ENCODE data around the gene SPX.

Gene SPX

DNA sequence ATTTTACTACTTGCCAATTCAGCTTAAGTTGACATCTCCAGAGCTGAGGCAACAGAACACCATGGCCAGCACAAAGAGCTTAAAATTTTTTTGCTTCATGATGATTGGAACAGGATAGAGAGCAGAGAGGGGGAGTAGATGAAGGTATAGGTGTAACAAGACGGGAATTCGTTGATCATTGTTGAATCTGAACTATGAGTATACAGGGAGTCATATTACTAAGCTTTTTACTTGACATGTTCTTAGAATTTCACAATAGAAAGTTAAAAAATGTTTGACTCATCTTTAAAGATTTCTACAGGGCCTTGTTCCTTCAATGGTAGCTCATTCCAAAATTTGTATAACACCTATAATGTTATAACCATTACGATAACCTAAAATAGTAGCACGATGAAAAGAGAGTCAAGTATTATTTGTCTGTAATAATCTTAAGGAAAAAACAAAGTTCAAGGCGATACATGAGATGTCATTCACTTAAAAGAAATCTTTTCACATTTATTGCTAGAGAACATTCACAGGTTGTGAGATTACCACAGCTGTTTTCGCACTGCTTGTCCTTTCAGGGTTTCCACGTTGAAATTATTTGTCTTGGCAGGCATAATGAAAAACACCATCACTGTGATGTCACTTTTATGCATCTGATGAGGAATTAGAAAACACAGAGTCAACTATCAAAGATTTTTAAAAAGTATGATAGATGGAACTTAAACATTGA is 33.9 kb downstream of the SPX start:
- no peak overlapping the region for H3K4me3 ChIP-seq (ENCODE audit: low read depth, low read length)
- TF ChIP-seq, protein P1, sequence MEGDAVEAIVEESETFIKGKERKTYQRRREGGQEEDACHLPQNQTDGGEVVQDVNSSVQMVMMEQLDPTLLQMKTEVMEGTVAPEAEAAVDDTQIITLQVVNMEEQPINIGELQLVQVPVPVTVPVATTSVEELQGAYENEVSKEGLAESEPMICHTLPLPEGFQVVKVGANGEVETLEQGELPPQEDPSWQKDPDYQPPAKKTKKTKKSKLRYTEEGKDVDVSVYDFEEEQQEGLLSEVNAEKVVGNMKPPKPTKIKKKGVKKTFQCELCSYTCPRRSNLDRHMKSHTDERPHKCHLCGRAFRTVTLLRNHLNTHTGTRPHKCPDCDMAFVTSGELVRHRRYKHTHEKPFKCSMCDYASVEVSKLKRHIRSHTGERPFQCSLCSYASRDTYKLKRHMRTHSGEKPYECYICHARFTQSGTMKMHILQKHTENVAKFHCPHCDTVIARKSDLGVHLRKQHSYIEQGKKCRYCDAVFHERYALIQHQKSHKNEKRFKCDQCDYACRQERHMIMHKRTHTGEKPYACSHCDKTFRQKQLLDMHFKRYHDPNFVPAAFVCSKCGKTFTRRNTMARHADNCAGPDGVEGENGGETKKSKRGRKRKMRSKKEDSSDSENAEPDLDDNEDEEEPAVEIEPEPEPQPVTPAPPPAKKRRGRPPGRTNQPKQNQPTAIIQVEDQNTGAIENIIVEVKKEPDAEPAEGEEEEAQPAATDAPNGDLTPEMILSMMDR (IDR thresholded peaks at IDR 0.05; ENCODE audit: borderline replicate concordance, insufficient read depth, low read depth, low read length), result no peak

DNA sequence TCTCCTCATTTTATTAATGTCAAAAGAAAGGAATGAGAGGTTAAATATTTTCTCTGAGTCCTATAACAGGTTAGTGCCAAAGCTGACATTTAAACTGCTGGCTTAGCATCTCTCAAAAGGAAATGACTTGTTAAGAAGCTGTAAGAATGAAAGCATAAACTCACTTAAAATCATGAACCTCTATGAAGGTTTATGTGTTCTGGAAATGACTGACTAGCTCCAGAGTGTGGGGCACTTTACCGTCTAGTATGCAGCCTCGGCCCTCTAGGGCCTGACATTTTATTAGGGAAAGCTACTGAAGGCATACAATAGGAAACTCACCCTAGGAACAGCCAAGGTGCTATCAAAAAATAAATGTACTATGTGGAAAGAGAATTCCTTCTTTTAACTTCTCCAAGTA is 35.1 kb downstream of the SPX start:
- TF ChIP-seq, protein P1 (IDR thresholded peaks at IDR 0.05; ENCODE audit: borderline replicate concordance, insufficient read depth, low read depth, low read length), result no peak
- H3K4me3 ChIP-seq (ENCODE audit: low read depth, low read length), result no peak overlapping the region

DNA sequence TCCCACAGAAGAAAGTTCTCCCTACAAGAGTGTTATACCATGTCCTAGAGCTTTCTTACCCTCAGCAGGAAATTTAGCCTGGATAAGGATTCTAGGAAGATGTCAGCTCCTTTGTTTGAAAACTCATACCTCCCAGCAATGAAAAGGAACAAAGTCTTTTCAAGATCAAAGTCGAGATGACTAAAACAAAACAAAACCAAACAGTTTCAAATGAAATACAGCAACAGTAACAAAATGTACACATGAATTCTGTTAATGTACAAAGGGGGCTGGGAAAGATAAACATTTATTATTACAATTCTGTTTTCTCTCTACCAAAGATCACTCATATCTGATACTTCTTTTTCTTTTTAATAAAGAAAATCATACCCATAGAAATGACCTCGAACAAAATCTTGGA is 36.8 kb downstream of the SPX start:
- TF ChIP-seq, protein P1 (IDR thresholded peaks at IDR 0.05; ENCODE audit: borderline replicate concordance, insufficient read depth, low read depth, low read length), result no peak
- H3K4me3 ChIP-seq (ENCODE audit: low read depth, low read length), result no peak overlapping the region

DNA sequence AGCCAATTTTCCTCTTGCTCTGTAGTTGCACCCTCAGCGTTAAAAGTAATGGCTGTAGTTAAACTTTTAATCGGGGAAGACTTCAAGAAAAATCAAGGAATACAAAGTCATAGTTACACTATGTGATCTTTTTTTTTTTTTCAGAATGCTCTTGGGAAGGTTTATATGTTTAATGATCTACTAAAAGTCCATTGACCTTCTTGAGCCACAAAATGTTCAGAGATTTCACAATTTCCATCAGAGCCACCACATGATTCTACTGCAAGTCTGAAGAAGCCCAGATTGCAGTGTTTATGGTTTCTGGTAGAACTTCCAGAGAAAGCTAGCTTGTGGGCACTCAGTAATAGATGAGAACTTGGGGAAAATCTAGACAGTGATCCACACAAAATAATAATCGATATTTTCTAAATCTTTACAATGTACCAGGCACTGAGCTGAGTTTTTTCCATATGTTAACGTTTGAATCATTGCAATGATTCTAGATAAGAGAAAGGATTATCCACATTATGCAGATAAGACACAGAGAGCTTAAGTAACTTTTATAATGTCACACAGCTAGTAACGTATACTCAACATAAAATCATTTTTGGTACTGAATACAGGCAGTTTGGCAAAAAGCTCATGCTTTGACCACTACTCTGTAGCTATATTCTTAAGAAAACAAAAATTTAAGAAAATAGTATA is 40.3 kb downstream of the SPX start:
- H3K4me3 ChIP-seq (ENCODE audit: low read depth, low read length), result no peak overlapping the region
- TF ChIP-seq, protein P1 (IDR thresholded peaks at IDR 0.05; ENCODE audit: borderline replicate concordance, insufficient read depth, low read depth, low read length), result no peak

DNA sequence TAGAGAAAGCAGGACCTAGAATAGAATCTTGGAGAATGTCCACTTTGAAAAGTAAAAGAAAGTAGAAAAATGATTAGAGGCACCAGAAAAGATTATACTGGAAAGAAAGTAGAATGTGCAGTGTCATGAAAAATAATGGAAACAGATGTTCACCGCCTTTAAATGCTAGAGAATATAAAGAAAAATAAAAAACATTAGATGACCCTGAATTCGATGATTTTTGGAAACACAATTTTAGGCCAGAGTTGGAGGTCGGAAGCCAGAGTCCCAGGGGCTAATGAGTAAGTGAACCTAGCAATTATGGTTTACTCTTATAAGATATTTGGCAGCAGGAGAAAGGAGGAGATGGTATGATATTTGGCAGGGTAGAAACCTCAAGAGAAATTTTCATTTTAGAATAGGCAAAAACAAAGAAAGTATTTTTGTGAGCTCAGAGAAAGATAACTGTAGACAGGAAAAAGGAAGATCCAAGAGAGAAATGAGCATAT is 40.9 kb downstream of the SPX start:
- H3K4me3 ChIP-seq (ENCODE audit: low read depth, low read length), result no peak overlapping the region
- TF ChIP-seq, protein P1 (IDR thresholded peaks at IDR 0.05; ENCODE audit: borderline replicate concordance, insufficient read depth, low read depth, low read length), result no peak

DNA sequence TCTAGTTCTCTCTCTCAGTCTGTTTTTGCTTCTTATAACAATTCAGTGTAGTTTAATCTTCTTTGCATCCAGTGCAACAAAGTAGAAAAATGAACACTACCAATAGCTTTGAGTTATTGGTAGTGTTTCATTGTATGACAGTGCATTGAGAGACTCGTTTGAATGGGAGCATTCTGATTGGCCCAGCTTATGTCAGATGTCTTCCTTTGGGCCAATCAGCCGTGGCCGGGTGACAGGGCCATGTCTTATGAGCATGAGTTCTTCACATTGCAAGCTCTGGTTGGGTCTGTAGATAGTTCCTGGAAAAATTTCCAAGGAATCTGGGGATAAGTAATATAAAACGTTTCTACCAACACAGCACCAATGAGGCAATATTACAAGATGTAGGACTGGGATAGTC is 42.0 kb downstream of the SPX start:
- H3K4me3 ChIP-seq (ENCODE audit: low read depth, low read length), result no peak overlapping the region
- TF ChIP-seq, protein P1 (IDR thresholded peaks at IDR 0.05; ENCODE audit: borderline replicate concordance, insufficient read depth, low read depth, low read length), result no peak

DNA sequence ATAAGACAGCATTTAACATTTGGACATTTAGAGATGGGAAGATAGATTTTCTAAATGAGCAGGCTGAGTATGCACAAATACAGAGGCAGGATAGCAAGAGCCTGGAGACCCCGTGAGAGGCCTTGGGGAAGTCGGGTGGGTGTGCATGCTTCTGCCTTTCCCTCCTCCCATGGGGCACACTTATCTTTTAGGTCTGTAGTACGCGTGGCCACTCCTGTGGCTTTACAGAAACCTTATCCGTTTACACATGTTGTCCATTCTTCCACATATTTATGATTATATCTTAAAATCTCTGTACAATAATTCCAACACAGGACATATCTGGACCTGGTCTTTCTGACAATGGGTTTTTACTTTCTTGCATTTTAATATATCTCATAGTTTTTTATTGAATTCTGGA is 45.0 kb downstream of the SPX start:
- no peak overlapping the region for H3K4me3 ChIP-seq (ENCODE audit: low read depth, low read length)
- TF ChIP-seq, protein P1 (IDR thresholded peaks at IDR 0.05; ENCODE audit: borderline replicate concordance, insufficient read depth, low read depth, low read length), result no peak

All from GM12875 (cell line).